Epithelial cell of proximal tubule (primary cell): Measurements from ENCODE around the gene CDK16. TPM values are rescaled to one million over a fixed set of nuclear protein-coding genes. Genes with fewer than 3 reads are reported as not detected.
A peak's percentile ranks its signal among the peaks of the same experiment; 100 is the strongest.

Experiments used
- DNase-seq: peaks from one replicate; pipeline ENCODE4 v3.0.0-alpha.2; 2011; ENCODE audit warnings: low read depth
- H3K4me3 ChIP-seq: 2 replicates; pipeline ENCODE4 v1.5.1; 2011; ENCODE audit warnings: low read depth, mild to moderate bottlenecking, low read length
- CTCF ChIP-seq: conservative IDR thresholded peaks from 2 replicates; pipeline ENCODE4 v1.5.1; 2012; ENCODE audit warnings: low read depth, mild to moderate bottlenecking, low read length
- total RNA-seq: library from RNA; depleted of rRNA; stranded (reverse); fragments of >200 nt; gene quantifications from 2 replicates; pipeline ENCODE4 v1.2.3, GENCODE V29; 2015

Gene CDK16
- total RNA-seq, 1 donor from 2014 or later, result 83.4 TPM

GRCh38 chrX:47198687-47199080, 19.8 kb upstream of the CDK16 start:
- no peak for DNase-seq
- no peak for TF ChIP-seq CTCF
- no peak overlapping the region for H3K4me3 ChIP-seq

- TF ChIP-seq CTCF, result no peak
- no peak for DNase-seq
- no peak overlapping the region for H3K4me3 ChIP-seq
Measured at GRCh38 chrX:47199286-47199685, 19.2 kb upstream of the CDK16 start.

GRCh38 chrX:47200385-47201150, 17.9 kb upstream of the CDK16 start:
- no peak for DNase-seq

GRCh38 chrX:47201345-47201944, 17.0 kb upstream of the CDK16 start:
- no peak for DNase-seq
- TF ChIP-seq CTCF, result no peak
- no peak overlapping the region for H3K4me3 ChIP-seq

More at GRCh38 chrX:47200385-47201150, 17.9 kb upstream of the CDK16 start:
- H3K4me3 ChIP-seq, result no peak overlapping the region
- peak; percentile 18 for TF ChIP-seq CTCF

GRCh38 chrX:47202316-47202715, 16.2 kb upstream of the CDK16 start:
- DNase-seq, result no peak
- H3K4me3 ChIP-seq, result no peak overlapping the region
- TF ChIP-seq CTCF, result no peak

GRCh38 chrX:47202877-47203276, 15.6 kb upstream of the CDK16 start:
- DNase-seq, result no peak
- no peak for TF ChIP-seq CTCF
- H3K4me3 ChIP-seq, result no peak overlapping the region

- H3K4me3 ChIP-seq, result no peak overlapping the region
- TF ChIP-seq CTCF, result no peak
- DNase-seq, result no peak
Measured at GRCh38 chrX:47204970-47205369, 13.5 kb upstream of the CDK16 start.
